ENCODE results near the gene UBE2C. TPM values are rescaled to one million over a fixed set of nuclear protein-coding genes. Genes with fewer than 3 reads are reported as not detected.

UBE2C gene
- total RNA-seq, 1 donor from 2014 or later, result 21.9 TPM

DNA sequence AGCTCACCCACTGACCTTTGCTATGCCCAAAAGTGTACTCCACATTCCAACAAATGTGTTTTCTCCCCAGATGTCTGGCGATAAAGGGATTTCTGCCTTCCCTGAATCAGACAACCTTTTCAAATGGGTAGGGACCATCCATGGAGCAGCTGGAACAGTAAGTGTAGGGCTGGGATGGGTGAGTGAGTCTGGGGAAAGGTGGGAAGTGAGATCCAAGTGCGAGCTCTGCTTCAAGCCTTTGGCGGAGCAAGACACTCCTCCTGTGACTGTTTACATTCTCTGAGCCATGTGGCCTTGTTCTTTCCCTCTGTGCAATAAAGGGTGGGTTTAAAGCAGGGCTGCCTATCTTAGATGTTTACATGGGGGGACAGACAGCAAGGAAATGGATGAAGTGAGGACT is 1.9 kb downstream of the UBE2C start:
- TF ChIP-seq, protein P1, sequence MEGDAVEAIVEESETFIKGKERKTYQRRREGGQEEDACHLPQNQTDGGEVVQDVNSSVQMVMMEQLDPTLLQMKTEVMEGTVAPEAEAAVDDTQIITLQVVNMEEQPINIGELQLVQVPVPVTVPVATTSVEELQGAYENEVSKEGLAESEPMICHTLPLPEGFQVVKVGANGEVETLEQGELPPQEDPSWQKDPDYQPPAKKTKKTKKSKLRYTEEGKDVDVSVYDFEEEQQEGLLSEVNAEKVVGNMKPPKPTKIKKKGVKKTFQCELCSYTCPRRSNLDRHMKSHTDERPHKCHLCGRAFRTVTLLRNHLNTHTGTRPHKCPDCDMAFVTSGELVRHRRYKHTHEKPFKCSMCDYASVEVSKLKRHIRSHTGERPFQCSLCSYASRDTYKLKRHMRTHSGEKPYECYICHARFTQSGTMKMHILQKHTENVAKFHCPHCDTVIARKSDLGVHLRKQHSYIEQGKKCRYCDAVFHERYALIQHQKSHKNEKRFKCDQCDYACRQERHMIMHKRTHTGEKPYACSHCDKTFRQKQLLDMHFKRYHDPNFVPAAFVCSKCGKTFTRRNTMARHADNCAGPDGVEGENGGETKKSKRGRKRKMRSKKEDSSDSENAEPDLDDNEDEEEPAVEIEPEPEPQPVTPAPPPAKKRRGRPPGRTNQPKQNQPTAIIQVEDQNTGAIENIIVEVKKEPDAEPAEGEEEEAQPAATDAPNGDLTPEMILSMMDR (IDR thresholded peaks at IDR 0.05), result no peak
- no peaks in the 10 kb centered on the region for H3K9me3 Mint-ChIP-seq (ENCODE audit: unreplicated experiment)
- peaks cover 42% of the 10 kb centered on the region for H3K4me1 Mint-ChIP-seq (ENCODE audit: unreplicated experiment)
- no peaks in the 10 kb centered on the region for H3K27me3 Mint-ChIP-seq (ENCODE audit: unreplicated experiment)
- H3K4me3 Mint-ChIP-seq (ENCODE audit: unreplicated experiment), result no peak overlapping the region
- DNase-seq (ENCODE audit: extremely low spot score, unreplicated experiment), result no peak
- H3K36me3 Mint-ChIP-seq (ENCODE audit: unreplicated experiment), result peaks cover 17% of the 10 kb centered on the region
- H3K27ac Mint-ChIP-seq (ENCODE audit: unreplicated experiment), result no peak overlapping the region

DNA sequence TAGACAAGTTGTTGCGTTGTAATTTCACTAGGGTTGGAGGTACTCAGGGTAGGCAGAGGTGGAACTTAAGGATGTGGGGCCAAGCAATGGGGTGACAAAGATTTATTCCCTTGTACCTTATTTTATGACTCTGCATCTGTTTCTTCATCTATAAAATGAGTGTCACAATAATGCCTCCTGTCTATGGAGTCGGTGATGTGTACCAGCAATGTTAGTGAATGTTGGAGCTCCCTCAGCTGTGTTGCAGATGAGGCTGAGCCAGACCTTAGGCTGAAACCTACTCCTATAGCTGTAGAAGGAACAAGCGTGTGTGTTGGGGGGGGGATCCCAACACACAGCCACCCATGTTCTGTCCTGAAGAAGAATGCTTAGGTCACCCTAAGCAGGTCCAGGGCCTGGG is 4.5 kb downstream of the UBE2C start:
- DNase-seq (ENCODE audit: extremely low spot score, unreplicated experiment), result no peak
- Mint-ChIP-seq H3K4me3 (ENCODE audit: unreplicated experiment) (no peak overlapping the region), H3K36me3 (ENCODE audit: unreplicated experiment) (no peaks in the 10 kb centered on the region), H3K27ac (ENCODE audit: unreplicated experiment) (peak overlapping the region; percentile 58), H3K9me3 (ENCODE audit: unreplicated experiment) (no peaks in the 10 kb centered on the region), H3K4me1 (ENCODE audit: unreplicated experiment) (peaks cover 41% of the 10 kb centered on the region), H3K27me3 (ENCODE audit: unreplicated experiment) (no peaks in the 10 kb centered on the region)
- TF ChIP-seq, protein P1 (IDR thresholded peaks at IDR 0.05), result no peak

DNA sequence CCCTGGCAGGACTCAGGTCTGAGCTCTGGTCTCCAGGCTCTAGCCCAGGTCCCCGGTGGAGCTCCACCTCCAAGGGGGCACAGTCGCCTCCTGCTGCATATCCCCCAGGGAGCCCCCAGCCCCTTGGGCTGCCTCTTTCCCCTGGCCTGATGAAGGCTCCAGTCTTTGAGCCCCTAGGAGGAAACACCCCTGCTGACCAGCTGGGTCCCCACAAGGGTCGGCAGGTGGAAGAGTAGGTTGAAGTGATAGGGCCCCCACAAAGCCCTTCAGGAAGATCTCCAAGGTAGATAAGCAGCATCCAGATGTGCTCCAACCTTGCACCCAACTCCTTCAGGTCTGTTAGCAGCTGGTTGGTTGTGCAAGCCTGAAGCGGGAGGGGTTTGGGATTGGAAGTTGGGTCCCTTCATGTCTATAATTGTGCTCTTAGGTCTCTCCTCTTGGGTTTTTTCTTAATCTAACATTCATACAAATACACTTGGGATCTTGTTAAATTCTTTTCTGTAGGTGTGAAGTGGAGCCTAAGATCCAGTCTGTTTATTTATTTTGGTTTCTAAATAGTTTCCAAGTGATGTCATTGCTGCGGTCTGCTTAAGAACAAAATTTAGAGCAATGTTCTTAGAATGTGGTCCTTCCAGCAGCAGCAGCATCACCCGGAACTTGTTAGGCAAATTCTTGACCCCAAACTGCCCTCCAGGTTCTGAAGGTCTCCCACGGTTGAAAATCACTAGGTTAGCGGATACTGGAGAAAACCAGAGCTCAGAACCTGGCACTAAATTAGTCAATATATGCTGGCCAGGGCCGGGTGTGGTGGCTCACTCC is 5.1 kb downstream of the UBE2C start:
- TF ChIP-seq, protein P1 (IDR thresholded peaks at IDR 0.05), result no peak
- H3K9me3 Mint-ChIP-seq (ENCODE audit: unreplicated experiment), result no peaks in the 10 kb centered on the region
- H3K27me3 Mint-ChIP-seq (ENCODE audit: unreplicated experiment), result no peaks in the 10 kb centered on the region
- peak overlapping the region; percentile 58 for H3K27ac Mint-ChIP-seq (ENCODE audit: unreplicated experiment)
- DNase-seq (ENCODE audit: extremely low spot score, unreplicated experiment), result no peak
- H3K36me3 Mint-ChIP-seq (ENCODE audit: unreplicated experiment), result no peaks in the 10 kb centered on the region
- H3K4me3 Mint-ChIP-seq (ENCODE audit: unreplicated experiment), result no peak overlapping the region
- H3K4me1 Mint-ChIP-seq (ENCODE audit: unreplicated experiment), result peaks cover 40% of the 10 kb centered on the region

DNA sequence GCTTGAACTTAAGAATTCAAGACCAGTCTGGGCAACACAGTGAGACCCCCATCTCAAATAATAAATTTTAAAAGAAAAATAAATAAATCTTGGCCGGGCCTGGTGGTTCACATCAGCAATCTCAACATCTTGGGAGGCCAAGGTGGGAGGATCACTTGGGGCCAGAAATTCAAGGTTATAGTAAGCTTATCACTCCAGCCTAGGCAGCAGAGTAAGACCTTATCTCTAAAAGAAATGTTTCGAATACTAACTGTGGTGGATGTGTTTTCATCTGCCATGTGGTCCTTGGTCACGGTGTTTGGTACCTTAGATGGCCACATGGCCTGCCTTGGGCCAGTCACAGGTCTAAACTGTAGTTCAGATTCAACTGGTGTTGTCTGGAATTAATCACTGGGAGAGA is 5.8 kb downstream of the UBE2C start:
- Mint-ChIP-seq H3K36me3 (ENCODE audit: unreplicated experiment) (no peaks in the 10 kb centered on the region), H3K4me1 (ENCODE audit: unreplicated experiment) (peaks cover 33% of the 10 kb centered on the region), H3K4me3 (ENCODE audit: unreplicated experiment) (no peak overlapping the region), H3K9me3 (ENCODE audit: unreplicated experiment) (no peaks in the 10 kb centered on the region), H3K27me3 (ENCODE audit: unreplicated experiment) (no peaks in the 10 kb centered on the region), H3K27ac (ENCODE audit: unreplicated experiment) (peak overlapping the region; percentile 58)
- no peak for DNase-seq (ENCODE audit: extremely low spot score, unreplicated experiment)
- TF ChIP-seq, protein P1 (IDR thresholded peaks at IDR 0.05), result no peak

DNA sequence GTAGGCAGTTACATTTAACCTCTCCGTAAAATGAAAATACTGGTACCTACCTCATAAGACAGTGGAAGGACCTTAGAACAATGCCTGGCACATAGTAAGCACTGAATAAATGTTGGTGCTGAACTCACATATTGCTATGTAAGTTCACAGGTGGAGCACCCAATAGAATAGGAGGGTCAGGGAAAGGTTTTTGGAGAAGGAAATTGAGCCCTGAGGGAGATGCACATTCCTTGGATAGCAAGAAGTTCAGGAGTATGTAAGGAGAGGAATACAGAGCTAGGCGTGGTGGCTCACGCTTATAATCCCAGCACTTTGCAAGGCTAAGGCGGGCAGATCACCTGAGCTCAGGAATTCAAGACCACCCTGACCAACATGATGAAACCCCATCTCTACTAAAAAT is 7.0 kb downstream of the UBE2C start:
- H3K27ac Mint-ChIP-seq (ENCODE audit: unreplicated experiment), result no peak overlapping the region
- TF ChIP-seq, protein P1 (IDR thresholded peaks at IDR 0.05), result no peak
- DNase-seq (ENCODE audit: extremely low spot score, unreplicated experiment), result no peak
- H3K4me1 Mint-ChIP-seq (ENCODE audit: unreplicated experiment), result peaks cover 30% of the 10 kb centered on the region
- H3K27me3 Mint-ChIP-seq (ENCODE audit: unreplicated experiment), result no peaks in the 10 kb centered on the region
- no peak overlapping the region for H3K4me3 Mint-ChIP-seq (ENCODE audit: unreplicated experiment)
- no peaks in the 10 kb centered on the region for H3K36me3 Mint-ChIP-seq (ENCODE audit: unreplicated experiment)
- no peaks in the 10 kb centered on the region for H3K9me3 Mint-ChIP-seq (ENCODE audit: unreplicated experiment)
